IMR-90 (cell line): ENCODE results near the gene DONSON. TPM values are rescaled to one million over a fixed set of nuclear protein-coding genes. Genes with fewer than 3 reads are reported as not detected.
A peak's percentile ranks its signal among the peaks of the same experiment; 100 is the strongest.

Experiments
- ATAC-seq: fragments of 200-7000 bp; cut with Tn5 transposase; 2 replicates; pipeline ENCODE4 v1.9.1; 2020; ENCODE audit warnings: low read depth, mild to moderate bottlenecking, moderate library complexity
- BruUV-seq: library from RNA; stranded (reverse); fragments of 400-500 nt; replicated peaks from 2 replicates; lab custom pipeline; 2021; lab: Mats Ljungman, UMichigan
- CTCF ChIA-PET: fragments of 300-600 bp; formaldehyde crosslinking; extraction: SDS; loops from one replicate; lab custom pipeline; 2021; ENCODE audit warnings: antibody characterized with exemption; lab: Yijun Ruan, JAX
- POLR2A ChIA-PET: fragments of 300-600 bp; sonication (Branson Sonifier 250); formaldehyde crosslinking; loops from one replicate; lab custom pipeline; 2022; ENCODE audit warnings: antibody characterized with exemption; ENCODE audit not compliant: unreplicated experiment; lab: Charles Lee
- DNase-seq: peaks from one replicate; pipeline ENCODE4 v3.0.0; 2013
- H2AFZ ChIP-seq: replicated peaks from 2 replicates; pipeline ENCODE3; 2013; ENCODE audit warnings: low read length, mild to moderate bottlenecking; ENCODE audit not compliant: poor library complexity
- H2AK5ac ChIP-seq: 2 replicates; pipeline ENCODE4 v1.6.1; 2013; ENCODE audit warnings: low read depth, low read length, inconsistent platforms
- H2AK9ac ChIP-seq: replicated peaks from 2 replicates; pipeline ENCODE3; 2013; ENCODE audit warnings: mild to moderate bottlenecking, low read depth, low read length, moderate library complexity; ENCODE audit not compliant: poor library complexity
- H2BK120ac ChIP-seq: 2 replicates; pipeline ENCODE4 v1.6.1; 2013; ENCODE audit warnings: low read depth, low read length, inconsistent platforms
- H2BK15ac ChIP-seq: 3 replicates; pipeline ENCODE4 v1.6.1; 2013; ENCODE audit warnings: low read depth, low read length, inconsistent platforms
- H2BK20ac ChIP-seq: 2 replicates; pipeline ENCODE4 v1.6.1; 2013; ENCODE audit warnings: low read depth, mild to moderate bottlenecking, inconsistent platforms, low read length, moderate library complexity
- H2BK5ac ChIP-seq: 2 replicates; pipeline ENCODE4 v1.6.1; 2013; ENCODE audit warnings: mild to moderate bottlenecking, low read depth, low read length, inconsistent platforms; ENCODE audit not compliant: poor library complexity, severe bottlenecking
- H3K14ac ChIP-seq: replicated peaks from 2 replicates; pipeline ENCODE4 v1.6.1; 2013; ENCODE audit warnings: low read depth, low read length, inconsistent platforms
- H3K18ac ChIP-seq: 2 replicates; pipeline ENCODE4 v1.6.1; 2013; ENCODE audit warnings: low read depth, low read length, control low read depth
- H3K23ac ChIP-seq: 2 replicates; pipeline ENCODE4 v1.6.1; 2013; ENCODE audit warnings: low read depth, low read length, inconsistent platforms
- H3K27ac ChIP-seq: 2 replicates; pipeline ENCODE4 v1.5.1; 2013; ENCODE audit warnings: mild to moderate bottlenecking, control low read depth, low read length; ENCODE audit not compliant: insufficient read depth
- H3K27me3 ChIP-seq: 2 replicates; pipeline ENCODE4 v1.6.1; 2013; ENCODE audit warnings: low read length; ENCODE audit not compliant: control insufficient read depth, insufficient read depth
- H3K36me3 ChIP-seq: 2 replicates; pipeline ENCODE4 v1.6.1; 2013; ENCODE audit warnings: low read length, mixed read lengths; ENCODE audit not compliant: control insufficient read depth, insufficient read depth
- H3K4ac ChIP-seq: 2 replicates; pipeline ENCODE4 v1.6.1; 2013; ENCODE audit warnings: low read depth, low read length, inconsistent platforms
- H3K4me1 ChIP-seq: 2 replicates; pipeline ENCODE4 v1.6.1; 2013; ENCODE audit warnings: low read length, mixed read lengths; ENCODE audit not compliant: control insufficient read depth, insufficient read depth
- H3K4me2 ChIP-seq: 2 replicates; pipeline ENCODE4 v1.6.1; 2013; ENCODE audit warnings: low read depth, mild to moderate bottlenecking, control low read depth, low read length, moderate library complexity
- H3K4me3 ChIP-seq: 2 replicates; pipeline ENCODE4 v1.5.1; 2013; ENCODE audit warnings: low read depth, mild to moderate bottlenecking, control low read depth, low read length, moderate library complexity; ENCODE audit not compliant: insufficient read depth
- H3K56ac ChIP-seq: 2 replicates; pipeline ENCODE4 v1.6.1; 2013; ENCODE audit warnings: low read length, inconsistent platforms; ENCODE audit not compliant: insufficient read depth; ENCODE audit errors: extremely low read depth
- H3K79me1 ChIP-seq, 2 experiments: 2 replicates each; pipeline ENCODE4 v1.6.1; 2013; ENCODE audit warnings: low read length in 2 of 2, inconsistent platforms in 1 of 2, low read depth in 1 of 2
- H3K9ac ChIP-seq: 2 replicates; pipeline ENCODE4 v1.6.1; 2013; ENCODE audit warnings: low read depth, low read length, control low read depth
- H3K9me1 ChIP-seq: 2 replicates; pipeline ENCODE4 v1.6.1; 2013; ENCODE audit warnings: low read length, inconsistent platforms; ENCODE audit not compliant: insufficient read depth
- H3K9me3 ChIP-seq: 2 replicates; pipeline ENCODE4 v1.6.1; 2013; ENCODE audit warnings: low read length; ENCODE audit not compliant: control insufficient read depth, insufficient read depth
- H4K20me1 ChIP-seq: 2 replicates; pipeline ENCODE4 v1.6.1; 2013; ENCODE audit warnings: low read length, inconsistent platforms; ENCODE audit not compliant: insufficient read depth
- H4K5ac ChIP-seq: 2 replicates; pipeline ENCODE4 v1.6.1; 2013; ENCODE audit warnings: mild to moderate bottlenecking, low read depth, low read length, control low read depth
- H4K8ac ChIP-seq, 2 experiments: 2 replicates each; pipeline ENCODE4 v1.6.1; 2013; ENCODE audit warnings: low read depth in 2 of 2, low read length in 2 of 2, control low read depth in 1 of 2, inconsistent platforms in 1 of 2
- H4K91ac ChIP-seq: 2 replicates; pipeline ENCODE4 v1.6.1; 2013; ENCODE audit warnings: low read depth, low read length, inconsistent platforms; ENCODE audit not compliant: insufficient read depth
- BHLHE40 ChIP-seq: fragments of 150-350 bp; IDR thresholded peaks from 2 replicates; pipeline ENCODE4 v1.6.1; 2016; ENCODE audit warnings: mild to moderate bottlenecking, low read depth, low read length
- CEBPB ChIP-seq: IDR thresholded peaks from 2 replicates; pipeline ENCODE4 v1.6.1; 2012; ENCODE audit warnings: low read depth, low read length, improper control_type of control experiment
- FOS ChIP-seq: fragments of 150-350 bp; IDR thresholded peaks from 2 replicates; pipeline ENCODE4 v1.6.1; 2016; ENCODE audit warnings: low read depth, low read length
- MAFK ChIP-seq: IDR thresholded peaks from 2 replicates; pipeline ENCODE4 v1.6.1; 2012; ENCODE audit warnings: low read depth, low read length, improper control_type of control experiment
- MAZ ChIP-seq: IDR thresholded peaks from 2 replicates; pipeline ENCODE4 v1.6.1; 2012; ENCODE audit warnings: low read depth, mild to moderate bottlenecking, low read length, improper control_type of control experiment, moderate library complexity, borderline replicate concordance
- MXI1 ChIP-seq: IDR thresholded peaks from 2 replicates; pipeline ENCODE4 v1.6.1; 2012; ENCODE audit warnings: low read depth, mild to moderate bottlenecking, low read length, moderate library complexity, borderline replicate concordance
- NFE2L2 ChIP-seq: fragments of 150-350 bp; IDR thresholded peaks from 2 replicates; pipeline ENCODE4 v1.6.1; 2016; ENCODE audit warnings: low read depth, mild to moderate bottlenecking, low read length
- POLR2A ChIP-seq: IDR thresholded peaks from 2 replicates; pipeline ENCODE4 v1.6.1; 2012; ENCODE audit warnings: mild to moderate bottlenecking, low read depth, low read length
- RAD21 ChIP-seq: IDR thresholded peaks from 2 replicates; pipeline ENCODE4 v1.6.1; 2012; ENCODE audit warnings: low read length, improper control_type of control experiment
- RCOR1 ChIP-seq: IDR thresholded peaks from 2 replicates; pipeline ENCODE4 v1.6.1; 2012; ENCODE audit warnings: mild to moderate bottlenecking, low read length, improper control_type of control experiment; ENCODE audit not compliant: insufficient replicate concordance
- RFX5 ChIP-seq: IDR thresholded peaks from 2 replicates; pipeline ENCODE4 v1.8.0; 2012; ENCODE audit warnings: low read depth, mild to moderate bottlenecking, low read length, moderate library complexity
- SMC3 ChIP-seq: fragments of 150-350 bp; IDR thresholded peaks from 2 replicates; pipeline ENCODE4 v1.6.1; 2016; ENCODE audit warnings: low read depth, mild to moderate bottlenecking, antibody characterized with exemption, low read length, moderate library complexity
- WGBS, 2 experiments: methylation state at CpG; one replicate each; pipeline versions ENCODE4 v1.1.5 to v1.1.7; 2013; ENCODE audit warnings: missing lambda C conversion rate in 2 of 2; ENCODE audit not compliant: insufficient read length in 1 of 2; ENCODE audit errors: extremely low coverage in 2 of 2; 5-methylcytosine and 5-hydroxymethylcytosine counted together
- dilution Hi-C: fragments of 300-500 bp; cut with HindIII; formaldehyde crosslinking; loops from one replicate; pipeline ENCODE4 v1.14.3; 2018; ENCODE audit warnings: low sequenced_read_pairs; ENCODE audit not compliant: unreplicated experiment
- in situ Hi-C: fragments of 300-500 bp; cut with MboI; formaldehyde crosslinking; loops from 3 replicates; pipeline ENCODE4 v1.14.3; 2019; ENCODE audit warnings: low sequenced_read_pairs, inconsistent platforms, mixed read lengths
- intact Hi-C: fragments of 100-400 bp; cut with micrococcal nuclease; formaldehyde crosslinking; loops from 2 replicates; pipeline ENCODE4 v1.10.0; 2022
- polyA plus RNA-seq, 3 experiments: library from polyadenylated mRNA; depleted of rRNA; stranded (reverse); fragments of >200 nt; gene quantifications; 2 replicates each; pipeline ENCODE4 v1.2.3, GENCODE V29; 2012; ENCODE audit warnings: low replicate concordance in 1 of 3
- total RNA-seq: library from RNA; depleted of rRNA; stranded (reverse); fragments of >200 nt; gene quantifications from 2 replicates; pipeline ENCODE4 v1.2.3, GENCODE V29; 2012
- TF ChIP-seq, protein P1 (sequence below): conservative IDR thresholded peaks from 2 replicates; pipeline ENCODE4 v1.5.1; 2012; ENCODE audit warnings: mild to moderate bottlenecking, low read depth, low read length, improper control_type of control experiment
- TF ChIP-seq, protein P2 (sequence below): fragments of 150-350 bp; IDR thresholded peaks from 2 replicates; pipeline ENCODE4 v1.6.1; 2016; ENCODE audit warnings: low read depth, mild to moderate bottlenecking, low read length, moderate library complexity, borderline replicate concordance

DONSON gene
- total and polyA plus RNA-seq, 2 of the 4 experiments (the other 2 are of a cell fraction), result 14.3 to 16.6 TPM

DNA sequence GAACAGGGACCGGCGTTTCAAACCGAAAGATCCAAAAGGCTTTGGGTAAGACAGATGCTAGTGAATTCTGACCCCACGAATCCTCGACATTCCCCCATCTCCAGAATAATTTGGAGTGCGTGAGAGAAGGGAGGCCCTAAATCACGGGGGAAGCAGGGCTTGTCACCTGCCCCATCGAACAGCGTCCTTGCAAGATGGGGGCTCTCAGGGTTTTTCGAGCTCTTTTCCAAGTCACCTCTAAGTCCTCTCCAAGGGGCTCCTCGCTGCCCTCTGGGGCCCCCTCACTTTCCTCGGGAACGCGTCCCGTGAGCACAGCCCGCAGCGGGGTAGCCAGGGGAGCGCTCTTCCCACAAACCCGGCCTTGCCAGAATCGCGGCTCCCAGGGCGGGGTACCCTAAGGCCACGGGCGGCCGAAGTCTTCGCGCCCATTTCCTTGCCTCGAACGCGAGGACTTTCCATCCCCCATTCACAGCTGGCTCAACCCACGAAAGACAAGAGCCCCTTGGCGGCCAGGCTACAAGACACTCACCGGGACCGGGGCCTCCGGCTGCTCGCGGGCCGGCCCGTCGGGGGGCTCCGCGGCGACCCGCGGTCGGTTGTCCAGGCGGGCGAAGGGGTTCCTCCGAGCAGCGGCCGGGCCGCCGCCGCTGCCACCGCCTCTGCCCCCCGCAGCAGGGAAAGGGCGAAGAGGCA lies 546 bp downstream of the DONSON start:
- H3K4me2 ChIP-seq, result peak overlapping the region; percentile 92
- peak overlapping the region; percentile 94 for H3K9ac ChIP-seq
- POLR2A ChIA-PET, result interaction anchor here (1.8 kb wide), 1 partner anchor 12 kb away, joined by 4 read pairs; no protein-coding TSS in a partner anchor
- H3K36me3 ChIP-seq, result peaks cover 2% of the 10 kb centered on the region; the same call in 1 of the 2 replicates
- peak overlapping the region; percentile 49; the same call in 1 of the 2 replicates for H2AK5ac ChIP-seq
- H2BK20ac ChIP-seq, result no peak overlapping the region
- peak overlapping the region; percentile 90 for H3K56ac ChIP-seq
- intact Hi-C loops (no loop called here), in situ Hi-C loops (no loop called here), dilution Hi-C loops (no loop called here)
- no peak overlapping the region; the same call in 1 of the 2 replicates for H3K18ac ChIP-seq
- ATAC-seq (peak; percentile 37), DNase-seq (peak; percentile 20)
- peak overlapping the region; percentile 38 for H3K14ac ChIP-seq
- CTCF ChIA-PET, result no interaction called here
- peak overlapping the region; percentile 36 for H3K23ac ChIP-seq
- peak overlapping the region; percentile 85 for H3K4me3 ChIP-seq
- H3K79me1 ChIP-seq, result peaks cover 21 to 33% of the 10 kb centered on the region in 2 experiments
- peak overlapping the region; percentile 90 for H2AK9ac ChIP-seq
- peak overlapping the region; percentile 41 to 63; a peak in 2 of 4 replicates for H4K8ac ChIP-seq
- WGBS, 2 experiments, result 0% methylated on average over 20 of the region's 57 CpGs; no CpG with 5 or more reads in 1 of the 2 experiments
- no peaks in the 10 kb centered on the region for H3K27me3 ChIP-seq
- peak overlapping the region; percentile 6 for H4K5ac ChIP-seq
- H2BK15ac ChIP-seq, result no peak overlapping the region; the same call in 2 of the 3 replicates
- peak overlapping the region; percentile 65 for H2BK5ac ChIP-seq
- no peaks in the 10 kb centered on the region; the same call in 1 of the 2 replicates for H4K20me1 ChIP-seq
- peak overlapping the region; percentile 80 for H3K27ac ChIP-seq
- peak overlapping the region; percentile 38 for H4K91ac ChIP-seq
- peak overlapping the region; percentile 99 for H2AFZ ChIP-seq
- BruUV-seq, result no TSS peak
- H3K4ac ChIP-seq, result peak overlapping the region; percentile 34
- H3K9me3 ChIP-seq, result no peaks in the 10 kb centered on the region
- H3K4me1 ChIP-seq, result peaks cover 2% of the 10 kb centered on the region; the same call in 1 of the 2 replicates
- peaks cover 4% of the 10 kb centered on the region for H3K9me1 ChIP-seq
- no peak overlapping the region for H2BK120ac ChIP-seq
- TF ChIP-seq, protein P1, sequence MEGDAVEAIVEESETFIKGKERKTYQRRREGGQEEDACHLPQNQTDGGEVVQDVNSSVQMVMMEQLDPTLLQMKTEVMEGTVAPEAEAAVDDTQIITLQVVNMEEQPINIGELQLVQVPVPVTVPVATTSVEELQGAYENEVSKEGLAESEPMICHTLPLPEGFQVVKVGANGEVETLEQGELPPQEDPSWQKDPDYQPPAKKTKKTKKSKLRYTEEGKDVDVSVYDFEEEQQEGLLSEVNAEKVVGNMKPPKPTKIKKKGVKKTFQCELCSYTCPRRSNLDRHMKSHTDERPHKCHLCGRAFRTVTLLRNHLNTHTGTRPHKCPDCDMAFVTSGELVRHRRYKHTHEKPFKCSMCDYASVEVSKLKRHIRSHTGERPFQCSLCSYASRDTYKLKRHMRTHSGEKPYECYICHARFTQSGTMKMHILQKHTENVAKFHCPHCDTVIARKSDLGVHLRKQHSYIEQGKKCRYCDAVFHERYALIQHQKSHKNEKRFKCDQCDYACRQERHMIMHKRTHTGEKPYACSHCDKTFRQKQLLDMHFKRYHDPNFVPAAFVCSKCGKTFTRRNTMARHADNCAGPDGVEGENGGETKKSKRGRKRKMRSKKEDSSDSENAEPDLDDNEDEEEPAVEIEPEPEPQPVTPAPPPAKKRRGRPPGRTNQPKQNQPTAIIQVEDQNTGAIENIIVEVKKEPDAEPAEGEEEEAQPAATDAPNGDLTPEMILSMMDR, result no peak
- TF ChIP-seq NFE2L2 (no peak), RFX5 (no peak), RCOR1 (no peak), POLR2A (no peak), MXI1 (no peak; the same call in 1 of the 2 replicates), FOS (no peak), MAZ (no peak), MAFK (no peak), RAD21 (no peak), CEBPB (no peak), BHLHE40 (no peak), SMC3 (no peak)
- TF ChIP-seq, protein P2, sequence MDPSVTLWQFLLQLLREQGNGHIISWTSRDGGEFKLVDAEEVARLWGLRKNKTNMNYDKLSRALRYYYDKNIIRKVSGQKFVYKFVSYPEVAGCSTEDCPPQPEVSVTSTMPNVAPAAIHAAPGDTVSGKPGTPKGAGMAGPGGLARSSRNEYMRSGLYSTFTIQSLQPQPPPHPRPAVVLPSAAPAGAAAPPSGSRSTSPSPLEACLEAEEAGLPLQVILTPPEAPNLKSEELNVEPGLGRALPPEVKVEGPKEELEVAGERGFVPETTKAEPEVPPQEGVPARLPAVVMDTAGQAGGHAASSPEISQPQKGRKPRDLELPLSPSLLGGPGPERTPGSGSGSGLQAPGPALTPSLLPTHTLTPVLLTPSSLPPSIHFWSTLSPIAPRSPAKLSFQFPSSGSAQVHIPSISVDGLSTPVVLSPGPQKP, result no peak
